Superior temporal gyrus (tissue), 1 donor: ENCODE data around the gene CACNA2D4.

ENCODE experiments used
- DNase-seq: peaks from one replicate; pipeline ENCODE4 v3.0.0-alpha.2; 2016; ENCODE audit errors: extremely low spot score

CACNA2D4 gene

GRCh38 chr12:1844661-1845409 is 73.6 kb downstream of the CACNA2D4 start:
- DNase-seq: no peak

DNA sequence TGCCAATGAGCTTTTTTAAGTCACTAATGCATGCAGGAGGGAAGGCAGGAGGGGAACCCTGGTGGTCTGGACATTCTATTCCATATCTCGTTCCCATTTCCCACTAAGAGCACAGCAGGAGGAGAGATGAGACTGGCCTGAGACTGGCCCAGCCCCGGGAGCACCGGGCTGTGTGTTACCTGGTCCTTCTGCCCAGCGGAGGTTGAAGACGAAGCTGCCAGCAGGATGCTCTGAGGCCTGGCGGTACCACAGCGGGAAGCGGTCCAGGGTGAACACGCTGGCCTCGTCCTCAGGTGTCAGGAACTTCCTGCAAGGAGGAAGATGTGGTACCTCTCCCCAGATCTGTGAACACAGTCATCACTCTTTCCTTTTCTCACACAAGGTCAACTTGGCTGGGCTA is 74.2 kb downstream of the CACNA2D4 start:
- DNase-seq: no peak

- no peak for DNase-seq
These were observed 74.8 kb downstream of the CACNA2D4 start for GRCh38 chr12:1843641-1844005.

DNA sequence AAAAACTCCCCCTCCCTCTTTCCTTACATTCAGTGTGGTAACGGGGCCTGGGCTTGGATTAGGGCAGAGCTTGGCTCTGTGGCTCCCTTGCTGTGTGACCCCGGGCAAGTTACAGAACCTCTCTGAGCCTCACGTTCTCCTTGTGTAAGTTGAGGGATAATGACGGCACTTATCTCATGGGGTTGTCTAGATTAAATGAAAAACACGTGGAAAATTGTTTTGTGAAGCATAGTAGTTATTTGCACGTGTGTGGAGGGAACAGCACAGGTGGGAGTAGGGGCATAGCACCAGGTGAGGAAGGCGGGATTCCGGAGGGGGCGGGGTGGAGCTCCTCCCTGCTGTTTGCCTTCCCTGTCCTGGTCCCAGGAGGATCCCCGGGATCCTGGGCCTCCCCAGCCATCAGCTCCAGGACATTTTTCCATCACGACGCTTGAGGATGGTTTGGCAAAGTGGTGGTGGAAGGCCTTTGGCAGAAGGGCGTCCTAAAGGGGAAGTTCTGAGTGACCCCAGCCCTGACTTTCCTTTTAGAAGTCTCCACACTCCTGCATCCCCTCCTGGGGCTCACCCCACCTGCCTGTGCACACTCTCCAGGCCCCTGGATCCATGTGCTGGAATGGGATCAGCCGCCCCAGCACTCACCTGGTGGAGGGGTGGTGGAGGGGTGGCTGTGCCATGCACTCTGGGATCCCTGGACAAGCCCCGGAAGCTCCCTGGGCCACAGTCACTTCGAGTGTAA is 75.4 kb downstream of the CACNA2D4 start:
- DNase-seq: no peak

DNA sequence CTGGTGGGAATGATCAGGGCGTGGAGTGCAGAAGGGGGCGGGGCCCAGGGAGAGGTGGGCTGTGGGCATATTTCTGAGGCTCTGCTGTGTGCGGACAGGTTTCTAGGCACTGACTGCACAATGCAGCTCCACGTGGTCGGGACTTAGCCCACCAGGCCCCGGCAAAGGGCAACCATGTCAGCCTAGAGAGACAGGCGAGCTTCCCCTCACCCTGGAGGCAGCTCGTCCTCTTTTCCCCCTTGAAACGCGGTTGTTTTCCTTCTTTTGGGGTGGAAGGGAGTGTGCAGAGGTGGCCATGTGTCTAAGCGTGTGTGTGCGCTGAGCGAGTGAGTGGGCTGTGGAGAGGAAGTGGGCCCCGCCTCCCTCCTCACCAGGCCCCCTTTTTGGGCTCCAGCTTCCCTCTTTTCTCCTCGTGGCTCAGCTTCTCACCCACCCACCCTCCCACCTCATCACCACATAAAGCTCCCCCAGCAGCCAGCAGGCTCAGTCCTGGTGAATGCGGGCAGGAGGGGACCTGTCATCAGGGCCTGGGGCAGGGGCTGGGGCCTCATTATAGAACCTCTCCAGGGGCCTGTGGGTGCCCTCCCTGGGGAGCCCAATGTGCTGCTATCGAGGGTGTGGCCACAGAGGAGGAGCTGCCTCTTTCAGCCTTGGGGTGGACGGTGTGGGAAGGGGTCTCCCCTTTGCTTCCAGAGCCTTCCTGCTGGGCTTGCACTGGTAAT is 76.1 kb downstream of the CACNA2D4 start:
- no peak for DNase-seq

DNA sequence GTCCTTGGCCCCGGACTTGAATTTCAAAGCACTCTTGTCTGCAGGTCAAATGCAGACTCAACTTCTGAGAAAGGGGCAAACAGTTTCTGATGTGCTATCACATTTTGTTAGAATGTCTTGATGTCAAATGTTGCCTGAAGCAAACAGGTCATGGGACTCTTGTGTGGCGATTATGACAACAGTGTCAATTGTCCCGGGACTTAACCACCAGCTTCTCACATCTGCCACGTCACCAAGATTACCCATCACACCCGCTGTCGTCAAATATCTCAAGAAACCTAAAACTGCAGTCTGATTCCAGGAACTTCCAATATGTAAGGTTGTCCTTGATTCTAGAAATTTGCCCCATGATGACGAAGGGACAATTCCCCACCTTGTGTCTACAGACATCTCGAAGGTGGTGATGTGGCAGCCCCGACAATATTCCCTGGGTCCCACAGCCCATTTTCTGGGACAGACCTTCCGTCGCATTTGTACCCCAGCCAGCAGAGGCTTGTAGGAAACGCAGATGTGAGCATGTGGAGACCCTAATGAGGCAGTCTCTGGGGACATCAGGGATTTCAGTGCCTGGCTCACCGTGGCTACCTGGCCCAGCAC is 76.8 kb downstream of the CACNA2D4 start:
- DNase-seq: no peak

- no peak for DNase-seq
These were observed 77.4 kb downstream of the CACNA2D4 start for GRCh38 chr12:1840981-1841425.

DNA sequence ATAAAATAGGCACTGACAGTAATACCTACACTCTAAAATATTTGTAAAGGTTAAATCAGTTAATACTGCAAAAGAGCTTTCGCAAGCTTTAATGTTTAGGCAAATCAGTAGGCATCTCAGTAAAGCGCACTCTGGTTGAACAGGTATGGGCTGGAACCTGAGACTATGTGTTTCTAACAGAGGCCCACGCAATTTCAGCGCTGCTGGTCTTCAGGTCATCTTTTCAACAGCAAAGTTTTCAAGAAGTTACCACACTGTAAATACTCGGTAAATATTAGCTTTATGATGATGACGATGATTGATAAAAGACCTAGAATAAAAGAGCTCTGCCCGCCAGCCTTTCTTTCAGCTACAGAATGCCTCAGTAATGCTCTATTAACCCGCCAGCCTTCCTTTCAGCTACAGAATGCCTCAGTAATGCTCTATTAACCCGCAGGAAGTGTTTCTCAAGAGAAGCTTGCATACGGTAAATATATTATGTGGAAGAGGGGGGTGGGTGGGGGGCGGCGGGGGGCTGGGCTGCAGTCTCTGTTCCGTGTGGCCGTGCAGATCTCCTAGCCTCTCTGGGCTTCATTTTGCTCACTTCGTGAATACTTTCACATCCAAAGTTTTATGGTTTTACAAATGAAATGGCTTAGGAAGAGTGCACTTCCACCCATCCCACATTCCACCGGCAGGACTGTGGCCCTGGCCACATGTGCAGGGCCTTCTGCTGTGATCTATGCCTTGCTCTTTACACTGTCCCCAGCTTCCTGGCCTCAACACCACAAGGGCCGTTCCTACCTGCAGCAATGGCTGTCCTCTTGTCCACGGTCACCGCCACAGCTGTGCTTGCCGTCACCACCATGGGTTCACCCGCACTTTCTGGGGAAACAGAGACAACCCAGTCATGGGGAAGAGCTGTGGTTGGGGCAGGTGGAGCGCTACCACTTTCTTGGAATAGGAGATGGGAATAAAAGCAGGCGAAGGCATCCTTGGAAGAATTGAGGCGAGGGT is 78.2 kb downstream of the CACNA2D4 start:
- DNase-seq: no peak

DNA sequence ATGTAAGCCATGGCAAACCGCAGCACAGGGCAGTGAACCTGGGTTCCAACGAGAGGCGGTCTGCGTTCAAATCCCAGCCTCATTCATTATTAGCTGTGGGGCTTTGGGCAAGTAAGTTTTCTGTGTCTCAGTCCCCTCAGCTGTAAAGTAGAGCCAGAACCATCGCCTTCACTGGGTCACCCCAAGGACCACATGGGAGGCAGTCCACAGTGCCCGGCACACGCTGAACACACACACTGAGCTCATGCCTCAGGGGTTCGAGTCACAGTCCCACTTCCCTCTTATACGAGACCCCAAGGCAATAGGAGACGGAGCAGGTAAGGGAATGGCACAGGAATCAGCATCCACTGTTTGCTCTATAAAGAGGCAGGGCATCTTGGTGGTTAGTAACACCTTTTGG is 79.0 kb downstream of the CACNA2D4 start:
- no peak for DNase-seq

DNA sequence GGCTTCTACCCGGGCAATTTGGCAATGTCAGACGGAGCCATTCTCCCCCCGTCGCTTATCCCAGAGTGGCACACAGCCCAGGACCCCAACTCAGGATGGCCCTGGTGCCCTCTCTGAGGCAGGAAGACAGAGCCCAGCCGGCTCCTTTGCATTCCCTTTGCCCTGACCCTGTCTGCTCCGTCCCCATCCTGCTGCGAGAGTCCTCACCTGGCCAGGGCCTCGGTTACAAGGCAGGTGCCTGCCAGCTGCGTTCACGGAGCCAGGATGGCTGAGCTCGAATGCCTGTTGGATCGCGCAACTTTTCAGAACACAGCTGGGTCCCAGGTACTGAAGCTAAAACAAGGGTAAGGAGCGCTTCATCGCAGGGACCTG is 79.5 kb downstream of the CACNA2D4 start:
- DNase-seq: no peak

DNA sequence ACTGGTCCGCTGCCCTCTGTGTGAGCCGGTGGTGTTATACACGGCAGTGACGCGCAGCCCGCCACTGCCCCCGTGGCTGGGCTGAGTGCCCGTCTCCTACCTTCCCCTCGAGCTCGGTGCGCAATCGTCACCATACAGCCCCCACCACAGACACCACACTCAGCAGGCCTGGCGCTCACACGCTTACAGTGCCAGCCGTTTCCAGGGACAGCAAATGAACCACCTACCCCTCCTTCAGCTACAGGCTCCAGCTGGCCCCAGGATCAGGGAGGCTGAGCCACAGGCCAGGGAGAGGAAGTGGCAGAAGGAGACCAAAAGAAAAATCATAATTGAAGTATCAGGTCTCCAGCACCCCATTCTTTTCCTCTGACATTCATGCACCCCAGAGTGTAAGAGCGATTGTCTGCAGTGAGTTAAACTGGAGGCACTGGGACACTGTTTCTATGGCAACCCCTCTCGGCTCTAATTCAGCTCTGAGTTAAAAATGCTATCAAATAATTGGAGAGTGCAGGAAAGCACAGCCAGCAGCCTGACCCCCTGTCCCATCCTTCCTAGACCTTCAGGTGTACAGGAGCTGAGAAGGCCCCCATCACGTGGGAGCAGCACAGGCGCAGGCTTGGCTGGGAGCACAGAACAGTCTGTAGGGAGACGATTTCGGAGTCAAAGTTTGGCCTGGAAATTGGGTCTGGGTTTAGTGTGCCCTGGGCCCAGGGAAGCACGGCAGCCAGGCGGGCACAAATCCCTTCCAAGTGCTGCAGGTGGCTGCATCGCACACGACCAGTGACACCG is 80.1 kb downstream of the CACNA2D4 start:
- peak; percentile 41 for DNase-seq

DNA sequence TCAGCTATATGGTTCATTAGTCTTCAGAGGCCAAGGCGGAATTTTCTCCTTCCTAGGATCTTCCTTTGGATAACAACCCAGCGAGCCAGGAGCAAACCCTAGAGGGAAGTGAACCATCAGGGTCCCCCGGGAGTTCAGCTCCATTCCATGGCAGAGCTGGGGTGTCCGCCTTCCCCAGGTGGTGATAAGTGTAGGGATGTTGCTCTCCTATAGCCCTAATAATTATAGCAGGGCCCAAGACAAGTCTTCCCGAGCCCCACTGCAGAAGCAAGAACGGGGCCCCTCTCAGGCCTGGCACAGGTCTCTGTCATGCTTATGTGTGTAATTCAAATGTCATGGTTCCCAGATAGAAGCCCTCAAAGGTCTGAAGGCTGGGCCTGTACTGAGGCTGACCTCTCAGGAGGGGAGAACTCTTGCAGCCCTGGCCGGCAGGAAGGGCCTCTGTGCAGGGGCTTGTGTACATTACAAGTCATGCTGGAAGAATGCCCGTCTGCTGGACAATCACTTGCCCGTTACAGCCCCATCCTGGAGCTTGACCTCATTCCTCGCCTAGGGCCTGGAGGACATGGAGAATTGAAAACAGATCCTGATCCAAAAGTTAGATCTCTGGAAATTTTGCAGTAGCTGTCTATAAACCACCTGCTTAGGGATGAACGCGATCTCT is 80.8 kb downstream of the CACNA2D4 start:
- no peak for DNase-seq

DNA sequence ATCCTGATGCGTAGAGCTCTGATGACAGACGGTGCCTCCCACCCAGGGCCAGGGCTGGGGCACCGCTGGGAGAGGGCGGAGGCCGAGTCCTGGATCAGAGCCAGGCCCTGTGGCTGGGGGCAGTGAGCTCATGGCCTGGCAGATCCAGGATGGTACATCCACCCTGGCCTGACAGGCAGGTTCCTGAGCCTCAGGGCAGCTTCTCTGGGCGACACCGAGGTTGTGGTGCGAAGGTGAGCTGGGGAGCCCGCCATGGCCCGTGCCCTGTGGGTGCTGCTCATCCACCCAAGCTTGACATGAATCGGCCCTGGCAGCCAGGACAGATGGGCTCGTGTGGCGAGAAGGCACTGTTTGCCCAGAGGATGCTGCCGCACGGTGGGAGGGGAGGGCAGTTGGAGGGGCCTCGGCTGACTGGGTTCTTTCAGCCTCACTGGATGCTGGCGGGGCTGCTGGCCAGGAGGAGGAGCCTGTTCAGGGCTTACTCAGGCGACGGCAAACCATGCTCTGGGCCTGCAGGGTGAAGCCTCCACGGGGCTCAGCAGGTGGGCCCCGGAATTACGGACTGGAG is 81.5 kb downstream of the CACNA2D4 start:
- peak; percentile 73 for DNase-seq

DNA sequence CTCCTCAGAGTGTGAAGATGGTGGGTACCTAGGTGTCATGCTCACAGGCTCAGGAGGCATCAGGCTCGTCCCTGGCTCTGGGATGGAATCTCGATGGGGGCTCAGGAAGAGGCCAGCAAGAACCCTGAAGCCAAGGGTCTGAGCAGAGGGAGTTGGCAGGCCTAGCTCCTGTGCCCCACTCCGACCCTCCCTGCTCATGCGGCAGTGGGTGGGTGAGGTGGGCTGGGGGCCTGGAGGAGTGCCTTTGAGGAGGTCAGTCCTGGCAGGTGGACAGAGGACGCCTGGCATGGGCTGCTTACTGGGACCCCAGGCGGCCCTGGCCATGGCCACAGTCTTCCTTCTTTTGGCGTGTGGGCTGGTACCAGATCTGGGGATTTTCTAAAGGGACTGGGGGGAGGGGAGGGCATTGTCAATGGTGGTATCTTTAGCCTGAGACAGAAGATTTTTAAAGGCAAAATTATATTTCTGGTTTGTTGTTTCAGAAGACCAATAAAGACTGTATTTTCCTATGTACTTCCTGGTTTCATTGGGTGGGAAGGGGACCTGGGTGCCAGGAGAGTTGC is 82.1 kb downstream of the CACNA2D4 start:
- DNase-seq: no peak

- DNase-seq: no peak
These were observed 83.0 kb downstream of the CACNA2D4 start for GRCh38 chr12:1835211-1836131.

- DNase-seq: no peak
These were observed 84.1 kb downstream of the CACNA2D4 start for GRCh38 chr12:1834186-1834925.

- DNase-seq: no peak
These were observed 84.8 kb downstream of the CACNA2D4 start for GRCh38 chr12:1833596-1834028.
